Measurements from ENCODE around the gene BTRC.

The BTRC gene

GRCh38 chr10:101564490-101564991, 210.6 kb downstream of the BTRC start:
- H3K27ac ChIP-seq, result no peak overlapping the region
- no peak for TF ChIP-seq CTCF (IDR thresholded peaks at IDR 0.05; ENCODE audit: low read depth, low read length)
- no peak overlapping the region for H3K4me3 ChIP-seq (ENCODE audit: low read depth, low read length)
- H3K9me3 ChIP-seq (ENCODE audit: severe bottlenecking), result no peaks in the 10 kb centered on the region
- no peaks in the 10 kb centered on the region for H3K36me3 ChIP-seq
- no peaks in the 10 kb centered on the region for H3K27me3 ChIP-seq (ENCODE audit: insufficient read depth, low read depth, severe bottlenecking)
- DNase-seq, result peak; percentile 8

- H3K36me3 ChIP-seq, result no peaks in the 10 kb centered on the region
- peak; percentile 4 for DNase-seq
- H3K27me3 ChIP-seq (ENCODE audit: insufficient read depth, low read depth, severe bottlenecking), result no peaks in the 10 kb centered on the region
- TF ChIP-seq CTCF (IDR thresholded peaks at IDR 0.05; ENCODE audit: low read depth, low read length), result no peak
- no peaks in the 10 kb centered on the region for H3K9me3 ChIP-seq (ENCODE audit: severe bottlenecking)
- no peak overlapping the region for H3K4me3 ChIP-seq (ENCODE audit: low read depth, low read length)
- H3K27ac ChIP-seq, result no peak overlapping the region
Observed at GRCh38 chr10:101565370-101565900, 211.5 kb downstream of the BTRC start.

- no peaks in the 10 kb centered on the region for H3K36me3 ChIP-seq
- H3K27me3 ChIP-seq (ENCODE audit: insufficient read depth, low read depth, severe bottlenecking), result no peaks in the 10 kb centered on the region
- no peak overlapping the region for H3K27ac ChIP-seq
- no peak overlapping the region for H3K4me3 ChIP-seq (ENCODE audit: low read depth, low read length)
- no peaks in the 10 kb centered on the region for H3K9me3 ChIP-seq (ENCODE audit: severe bottlenecking)
- DNase-seq, result peak; percentile 5
- no peak for TF ChIP-seq CTCF (IDR thresholded peaks at IDR 0.05; ENCODE audit: low read depth, low read length)
Observed at GRCh38 chr10:101565936-101566332, 212.0 kb downstream of the BTRC start.

- peak; percentile 5 for DNase-seq
- Histone ChIP-seq H3K36me3 (no peaks in the 10 kb centered on the region), H3K27ac (no peak overlapping the region), H3K27me3 (ENCODE audit: insufficient read depth, low read depth, severe bottlenecking) (no peaks in the 10 kb centered on the region), H3K4me3 (ENCODE audit: low read depth, low read length) (no peak overlapping the region), H3K9me3 (ENCODE audit: severe bottlenecking) (no peaks in the 10 kb centered on the region)
- no peak for TF ChIP-seq CTCF (IDR thresholded peaks at IDR 0.05; ENCODE audit: low read depth, low read length)
Observed at GRCh38 chr10:101566333-101567164, 212.6 kb downstream of the BTRC start.

GRCh38 chr10:101567165-101568006, 213.4 kb downstream of the BTRC start:
- DNase-seq, result no peak
- no peaks in the 10 kb centered on the region for H3K27me3 ChIP-seq (ENCODE audit: insufficient read depth, low read depth, severe bottlenecking)
- no peak overlapping the region for H3K27ac ChIP-seq
- H3K4me3 ChIP-seq (ENCODE audit: low read depth, low read length), result no peak overlapping the region
- no peaks in the 10 kb centered on the region for H3K36me3 ChIP-seq
- H3K9me3 ChIP-seq (ENCODE audit: severe bottlenecking), result no peaks in the 10 kb centered on the region
- TF ChIP-seq CTCF (IDR thresholded peaks at IDR 0.05; ENCODE audit: low read depth, low read length), result no peak

Measured in WERI-Rb-1 (cell line).